T-helper 17 cell (primary cell): ENCODE results near the gene MACROD2. TPM values are rescaled to one million over a fixed set of nuclear protein-coding genes. Genes with fewer than 3 reads are reported as not detected.

Source experiments
- ATAC-seq: fragments of 150-1000 bp; cut with Tn5 transposase; 2 replicates; pipeline ENCODE4 v1.10.0; 2021; ENCODE audit warnings: mild to moderate bottlenecking, moderate library complexity
- DNase-seq, 3 donors: peaks; one replicate each; pipeline versions ENCODE4 v3.0.0 to v3.0.0-alpha.2; 2020 to 2021
- H3K9me3 ChIP-seq: one replicate; pipeline ENCODE4 v1.7.0; 2013; ENCODE audit warnings: low read length, mild to moderate bottlenecking; ENCODE audit not compliant: control insufficient read depth, poor library complexity, severe bottlenecking
- H3K27ac Mint-ChIP-seq: one replicate; pipeline ENCODE4 v1.8.0; 2022; ENCODE audit warnings: mild to moderate bottlenecking, moderate library complexity, mixed read lengths
- H3K27me3 Mint-ChIP-seq: one replicate; pipeline ENCODE4 v1.8.0; 2022; ENCODE audit warnings: mixed read lengths
- H3K36me3 Mint-ChIP-seq: one replicate; pipeline ENCODE4 v1.8.0; 2022; ENCODE audit warnings: low read depth, mixed read lengths
- H3K4me1 Mint-ChIP-seq: one replicate; pipeline ENCODE4 v1.8.0; 2022; ENCODE audit warnings: mild to moderate bottlenecking, mixed read lengths
- H3K4me3 Mint-ChIP-seq: one replicate; pipeline ENCODE4 v1.8.0; 2022; ENCODE audit warnings: mild to moderate bottlenecking, moderate library complexity, mixed read lengths
- total RNA-seq, 4 donors: library from RNA in 2 of 4; stranded (reverse) in 2 of 4; gene quantifications; one replicate each; pipeline ENCODE4 v1.2.3 and lab custom pipeline; 2022 to 2026

The MACROD2 gene
- total RNA-seq, 2 donors from 2014 or later = 0.85 TPM; not detected in 1

DNA sequence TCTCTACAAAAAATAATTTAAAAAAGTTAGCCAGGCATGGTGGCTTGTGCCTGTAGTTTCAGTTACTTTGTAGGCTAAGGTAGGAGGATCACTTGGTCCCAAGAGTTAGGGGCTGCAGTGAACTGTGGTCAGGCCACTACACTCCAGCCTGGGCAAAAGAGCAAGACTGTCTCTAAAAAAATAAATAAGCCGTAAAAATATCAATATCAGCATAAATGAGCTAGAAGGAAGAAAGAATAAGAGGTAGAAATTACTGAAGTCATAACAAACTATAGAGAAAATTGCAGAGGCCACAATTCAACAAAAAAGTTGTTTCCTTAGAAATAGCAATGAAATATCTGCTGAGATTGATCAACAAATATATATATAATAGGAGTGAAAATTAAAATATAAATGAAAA lies 1169.4 kb downstream of the MACROD2 start:
- no peaks in the 10 kb centered on the region for H3K9me3 ChIP-seq
- Mint-ChIP-seq H3K27me3 (no peaks in the 10 kb centered on the region), H3K4me3 (no peak overlapping the region), H3K36me3 (no peaks in the 10 kb centered on the region), H3K27ac (no peak overlapping the region), H3K4me1 (peaks cover 2% of the 10 kb centered on the region)
- no peak for ATAC-seq
- DNase-seq = no peak

DNA sequence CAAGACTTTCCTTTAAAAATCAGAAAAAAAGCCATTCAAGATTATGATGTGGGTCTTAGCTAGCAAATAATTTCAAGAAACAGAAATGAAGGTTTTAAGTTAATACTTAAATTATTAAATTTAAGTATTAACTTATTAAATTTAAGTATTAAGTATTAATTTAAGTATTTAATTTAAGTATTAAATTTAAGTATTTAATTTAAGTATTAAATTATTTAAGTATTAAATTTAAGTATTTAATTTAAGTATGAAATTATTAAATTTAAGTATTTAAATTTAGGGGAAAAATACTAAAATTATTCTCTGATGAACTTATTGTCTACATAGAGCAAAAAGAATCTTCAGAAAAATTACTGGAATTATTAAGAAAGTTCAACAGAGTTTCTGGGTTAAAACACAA lies 1171.4 kb downstream of the MACROD2 start:
- H3K36me3 Mint-ChIP-seq = no peaks in the 10 kb centered on the region
- H3K27ac Mint-ChIP-seq = no peak overlapping the region
- H3K27me3 Mint-ChIP-seq = no peaks in the 10 kb centered on the region
- H3K9me3 ChIP-seq = no peaks in the 10 kb centered on the region
- H3K4me1 Mint-ChIP-seq = peaks cover 2% of the 10 kb centered on the region
- no peak overlapping the region for H3K4me3 Mint-ChIP-seq
- DNase-seq (no peak), ATAC-seq (no peak)

DNA sequence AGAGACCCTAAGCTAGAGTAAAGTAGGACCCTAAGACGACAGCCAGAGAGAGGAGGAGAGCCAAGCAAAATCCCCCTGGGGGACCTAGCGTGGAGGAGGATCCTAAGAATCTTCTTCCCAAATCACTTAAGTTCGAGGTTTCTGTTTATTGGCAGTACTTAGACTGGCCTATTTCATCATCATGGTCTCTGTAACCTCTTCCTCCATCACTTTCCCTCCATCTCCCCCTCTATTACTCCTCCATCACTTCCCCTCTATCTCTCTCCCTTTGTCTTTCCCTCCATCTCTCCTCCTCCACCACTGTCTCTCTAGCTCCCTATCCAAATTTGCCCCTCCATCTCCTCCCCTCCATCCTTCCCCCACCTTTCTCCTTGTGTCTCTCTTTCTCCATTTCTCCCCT lies 1175.7 kb downstream of the MACROD2 start:
- H3K4me1 Mint-ChIP-seq = no peaks in the 10 kb centered on the region
- no peaks in the 10 kb centered on the region for H3K9me3 ChIP-seq
- H3K27me3 Mint-ChIP-seq = no peaks in the 10 kb centered on the region
- no peak overlapping the region for H3K27ac Mint-ChIP-seq
- no peak overlapping the region for H3K4me3 Mint-ChIP-seq
- H3K36me3 Mint-ChIP-seq = no peaks in the 10 kb centered on the region
- DNase-seq (no peak), ATAC-seq (no peak)

DNA sequence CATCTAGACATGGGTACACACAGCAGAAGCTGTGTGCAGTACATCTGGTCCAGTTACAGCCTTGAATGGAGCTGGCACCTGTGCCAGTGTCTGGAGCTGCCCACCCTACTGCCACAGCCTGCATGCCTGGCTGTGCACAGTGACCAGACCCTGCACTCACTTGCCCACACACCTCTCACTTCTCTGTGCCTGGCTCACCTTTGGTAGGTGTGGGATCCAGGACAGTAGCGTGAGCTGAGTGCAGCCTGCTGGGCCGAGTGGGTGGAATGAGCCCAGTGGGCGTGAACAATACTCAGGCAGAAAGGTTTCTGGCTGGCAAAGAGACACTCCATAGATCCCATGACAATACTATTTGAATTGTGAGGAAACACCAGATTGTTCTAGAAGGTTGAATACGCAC lies 1181.6 kb downstream of the MACROD2 start:
- DNase-seq (no peak), ATAC-seq (no peak)
- Mint-ChIP-seq H3K36me3 (no peaks in the 10 kb centered on the region), H3K4me3 (no peak overlapping the region), H3K27me3 (no peaks in the 10 kb centered on the region), H3K4me1 (no peaks in the 10 kb centered on the region), H3K27ac (no peak overlapping the region)
- no peaks in the 10 kb centered on the region for H3K9me3 ChIP-seq

DNA sequence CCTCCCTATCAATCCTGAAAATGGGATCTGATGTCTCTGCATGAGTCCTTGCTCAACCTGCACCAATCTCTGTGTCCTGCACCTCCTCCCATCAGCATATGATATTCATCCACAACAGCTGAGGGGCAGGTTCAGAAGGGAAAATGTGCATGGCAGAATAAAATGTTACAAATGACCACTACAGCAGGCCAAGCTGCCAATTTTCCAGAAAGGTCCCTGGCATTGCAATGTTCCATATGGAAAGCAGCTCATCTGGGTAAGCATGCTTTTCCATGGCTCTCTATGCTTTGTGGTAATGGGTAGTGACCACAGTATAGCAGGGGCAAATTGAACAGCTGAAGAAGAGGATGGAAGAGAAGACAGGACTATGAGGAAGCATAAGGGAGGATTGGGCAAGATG lies 1183.3 kb downstream of the MACROD2 start:
- Mint-ChIP-seq H3K4me1 (no peaks in the 10 kb centered on the region), H3K4me3 (no peak overlapping the region), H3K27me3 (no peaks in the 10 kb centered on the region), H3K36me3 (no peaks in the 10 kb centered on the region), H3K27ac (no peak overlapping the region)
- no peak for DNase-seq
- H3K9me3 ChIP-seq = no peaks in the 10 kb centered on the region
- ATAC-seq = no peak

DNA sequence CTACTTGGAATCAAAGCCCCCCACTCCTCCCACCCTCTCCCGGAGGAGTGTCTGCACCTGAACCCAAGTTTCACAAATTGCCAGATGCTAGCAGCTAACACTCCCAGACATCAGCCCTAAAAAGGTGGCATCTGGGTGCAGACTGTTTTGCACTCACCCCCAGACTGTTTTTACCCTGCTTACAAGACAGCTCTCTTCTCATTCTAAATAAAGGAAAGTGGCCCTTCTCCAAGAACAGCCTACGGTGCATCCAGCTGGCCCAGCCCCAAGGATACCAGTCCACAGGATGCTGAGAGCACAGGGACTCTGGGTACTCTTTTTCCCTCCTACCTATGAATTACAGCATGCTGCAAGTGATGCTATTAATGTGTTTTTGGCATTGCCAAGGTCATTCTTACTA lies 1184.1 kb downstream of the MACROD2 start:
- Mint-ChIP-seq H3K4me3 (no peak overlapping the region), H3K27me3 (no peaks in the 10 kb centered on the region), H3K36me3 (no peaks in the 10 kb centered on the region), H3K27ac (no peak overlapping the region), H3K4me1 (no peaks in the 10 kb centered on the region)
- ATAC-seq = no peak
- DNase-seq = no peak
- no peaks in the 10 kb centered on the region for H3K9me3 ChIP-seq

DNA sequence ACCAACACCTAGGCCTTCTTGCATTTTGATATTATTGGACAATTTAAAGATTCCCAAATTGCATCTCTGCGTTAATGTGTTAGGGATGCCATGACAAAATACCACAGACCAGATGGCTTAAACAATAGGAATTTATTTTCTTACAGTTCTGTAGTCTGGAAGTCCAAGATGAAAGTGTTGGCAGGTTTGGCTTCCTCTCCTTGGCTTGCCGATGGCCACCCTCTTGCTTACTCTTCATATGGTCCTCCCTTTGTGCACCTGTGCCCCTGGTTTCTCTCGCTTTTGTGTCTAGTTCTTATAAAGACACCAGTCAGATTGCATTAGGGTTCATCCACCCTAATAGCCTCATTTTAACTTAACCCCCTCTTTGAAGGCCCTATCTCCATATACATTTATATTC lies 1184.5 kb downstream of the MACROD2 start:
- Mint-ChIP-seq H3K27ac (no peak overlapping the region), H3K27me3 (no peaks in the 10 kb centered on the region), H3K4me1 (no peaks in the 10 kb centered on the region), H3K4me3 (no peak overlapping the region), H3K36me3 (no peaks in the 10 kb centered on the region)
- DNase-seq (no peak), ATAC-seq (no peak)
- no peaks in the 10 kb centered on the region for H3K9me3 ChIP-seq

DNA sequence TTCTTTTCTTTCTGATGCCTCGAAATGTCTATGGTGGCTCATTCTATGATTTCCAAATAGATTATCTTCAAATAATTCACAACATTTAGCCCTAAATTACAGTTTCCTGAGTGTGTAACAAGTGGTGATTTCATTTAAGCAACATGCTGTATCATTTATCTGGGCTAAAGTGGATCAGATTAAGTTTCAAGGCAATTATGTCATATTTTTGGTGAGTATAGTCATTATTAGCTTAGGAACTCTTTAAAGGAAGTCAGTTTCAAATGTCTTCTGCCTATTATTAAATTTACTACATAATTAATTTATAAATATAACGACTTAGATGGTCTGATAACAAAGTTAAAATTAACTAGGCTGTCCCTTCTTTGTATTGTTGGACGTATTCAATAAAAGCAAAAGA lies 1190.0 kb downstream of the MACROD2 start:
- no peaks in the 10 kb centered on the region for H3K36me3 Mint-ChIP-seq
- no peaks in the 10 kb centered on the region for H3K9me3 ChIP-seq
- DNase-seq (no peak), ATAC-seq (no peak)
- no peaks in the 10 kb centered on the region for H3K27me3 Mint-ChIP-seq
- no peak overlapping the region for H3K4me3 Mint-ChIP-seq
- no peaks in the 10 kb centered on the region for H3K4me1 Mint-ChIP-seq
- H3K27ac Mint-ChIP-seq = no peak overlapping the region

DNA sequence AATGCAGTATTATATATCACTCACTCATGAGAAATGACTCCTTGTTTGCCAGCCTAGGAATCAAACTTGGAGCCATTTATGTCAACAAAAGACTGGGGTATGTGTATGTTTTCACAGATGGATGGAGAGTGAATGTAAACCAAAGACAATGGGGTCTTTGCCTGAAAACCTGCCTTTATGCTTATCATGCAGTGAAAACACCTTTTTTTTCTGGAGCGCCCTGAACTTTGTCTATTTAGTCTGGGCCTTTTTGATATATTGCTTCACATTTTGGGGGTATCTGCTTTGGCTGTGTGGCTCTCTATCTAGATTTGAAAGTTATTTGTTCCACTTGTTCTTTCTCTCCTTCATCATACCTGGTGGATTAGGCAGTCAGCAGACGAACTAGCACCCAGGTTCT lies 1190.6 kb downstream of the MACROD2 start:
- no peaks in the 10 kb centered on the region for H3K4me1 Mint-ChIP-seq

DNA sequence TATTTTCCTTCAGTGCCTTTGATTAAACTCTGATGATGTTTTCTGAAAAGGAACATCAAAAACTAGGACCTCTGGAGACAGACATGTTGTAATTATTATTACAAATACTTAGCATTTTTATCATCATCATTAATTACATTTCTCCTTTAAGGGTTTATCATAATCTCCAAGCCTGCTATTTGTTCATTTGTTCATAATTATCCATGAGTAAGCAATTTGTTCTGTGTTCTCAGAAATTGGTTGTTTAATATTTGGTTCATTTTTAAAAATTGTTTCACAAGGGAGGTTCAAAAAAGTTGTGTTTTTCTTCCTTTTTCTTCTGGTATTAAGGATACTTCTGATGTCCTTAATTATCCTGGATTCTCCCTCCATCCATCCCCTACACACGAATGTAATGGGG lies 1192.3 kb downstream of the MACROD2 start:
- Mint-ChIP-seq H3K27me3 (no peaks in the 10 kb centered on the region), H3K27ac (no peak overlapping the region), H3K4me1 (no peaks in the 10 kb centered on the region), H3K36me3 (no peaks in the 10 kb centered on the region), H3K4me3 (no peak overlapping the region)
- DNase-seq = no peak
- ATAC-seq = no peak
- H3K9me3 ChIP-seq = no peaks in the 10 kb centered on the region

More for the DNA sequence above, 1190.6 kb downstream of the MACROD2 start:
- DNase-seq (no peak), ATAC-seq (no peak)
- H3K9me3 ChIP-seq = no peaks in the 10 kb centered on the region
- H3K27me3 Mint-ChIP-seq = no peaks in the 10 kb centered on the region
- H3K4me3 Mint-ChIP-seq = no peak overlapping the region
- no peaks in the 10 kb centered on the region for H3K36me3 Mint-ChIP-seq
- no peak overlapping the region for H3K27ac Mint-ChIP-seq

DNA sequence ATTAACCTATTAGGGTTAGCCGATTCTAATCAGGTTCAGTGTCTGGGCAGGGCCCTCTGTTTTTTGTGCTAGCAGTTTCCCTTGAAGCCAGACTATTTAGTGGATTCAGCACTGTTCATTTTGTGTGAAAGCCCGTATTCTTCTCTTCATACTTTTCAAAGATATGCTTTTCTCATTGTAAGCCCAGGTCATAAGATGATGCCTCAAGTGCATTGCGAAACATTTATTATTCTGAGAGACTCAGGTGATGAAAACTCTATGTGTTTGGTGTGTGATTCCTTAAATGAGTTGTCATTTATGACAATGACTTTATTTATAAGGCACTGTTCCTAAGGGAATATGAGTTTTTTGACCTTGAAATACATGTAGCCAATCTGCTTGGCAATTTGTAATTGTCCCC lies 1193.1 kb downstream of the MACROD2 start:
- no peak overlapping the region for H3K27ac Mint-ChIP-seq
- no peaks in the 10 kb centered on the region for H3K9me3 ChIP-seq
- H3K4me1 Mint-ChIP-seq = no peaks in the 10 kb centered on the region
- no peak overlapping the region for H3K4me3 Mint-ChIP-seq
- no peak for ATAC-seq
- no peak for DNase-seq
- no peaks in the 10 kb centered on the region for H3K36me3 Mint-ChIP-seq
- H3K27me3 Mint-ChIP-seq = no peaks in the 10 kb centered on the region

DNA sequence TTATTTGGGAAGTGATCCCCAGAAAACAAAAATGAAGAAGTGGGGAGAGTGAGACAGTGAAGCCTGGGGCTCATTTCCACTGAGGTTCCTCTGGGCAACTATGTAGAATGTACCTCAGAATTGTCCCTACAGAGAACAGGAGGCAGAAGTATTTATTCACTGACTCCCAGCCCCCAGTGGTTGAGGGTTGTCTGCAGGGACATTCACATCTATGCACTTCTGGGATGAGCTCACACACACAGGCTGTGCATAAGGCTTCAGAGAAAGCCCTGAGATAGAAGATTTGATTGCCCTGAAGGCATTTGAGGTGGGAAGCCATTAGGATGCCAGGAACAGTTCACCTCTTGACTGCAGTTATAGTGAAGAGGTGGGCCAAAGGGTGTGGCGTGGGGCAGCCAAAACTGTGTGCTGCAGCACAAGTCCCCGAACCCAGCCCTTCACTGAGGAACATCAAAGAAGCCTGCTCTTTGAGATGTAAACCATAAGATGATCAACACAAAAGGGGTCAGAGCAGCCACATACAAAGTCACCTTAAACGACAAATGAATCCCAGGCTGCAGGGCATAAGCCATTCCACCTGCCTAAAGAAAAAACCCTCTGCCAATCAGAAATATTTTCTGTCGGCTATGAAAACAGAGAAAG lies 1195.9 kb downstream of the MACROD2 start:
- DNase-seq (no peak), ATAC-seq (no peak)
- Mint-ChIP-seq H3K27me3 (no peaks in the 10 kb centered on the region), H3K27ac (no peak overlapping the region), H3K36me3 (no peaks in the 10 kb centered on the region), H3K4me1 (no peaks in the 10 kb centered on the region), H3K4me3 (no peak overlapping the region)
- no peaks in the 10 kb centered on the region for H3K9me3 ChIP-seq

DNA sequence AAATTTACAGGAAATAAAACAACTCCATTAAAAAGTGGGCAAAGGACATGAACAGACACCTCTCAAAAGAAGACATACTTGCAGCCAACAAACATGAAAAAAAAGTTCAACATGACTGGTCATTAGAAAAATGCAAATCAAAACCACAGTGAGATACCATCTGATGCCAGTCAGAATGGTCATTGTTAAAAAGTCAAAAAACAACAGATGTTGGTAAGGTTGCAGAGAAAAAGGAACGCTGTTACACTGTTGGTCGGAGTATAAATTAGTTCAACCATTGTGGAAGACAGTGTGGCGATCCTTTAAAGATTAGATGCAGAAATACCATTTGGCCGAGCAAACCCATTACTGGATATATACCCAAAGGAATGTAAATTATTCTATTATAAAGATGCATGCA lies 1200.1 kb downstream of the MACROD2 start:
- Mint-ChIP-seq H3K4me1 (no peaks in the 10 kb centered on the region), H3K27me3 (no peaks in the 10 kb centered on the region), H3K4me3 (no peak overlapping the region), H3K36me3 (no peaks in the 10 kb centered on the region), H3K27ac (no peak overlapping the region)
- H3K9me3 ChIP-seq = no peaks in the 10 kb centered on the region
- no peak for ATAC-seq
- no peak for DNase-seq

DNA sequence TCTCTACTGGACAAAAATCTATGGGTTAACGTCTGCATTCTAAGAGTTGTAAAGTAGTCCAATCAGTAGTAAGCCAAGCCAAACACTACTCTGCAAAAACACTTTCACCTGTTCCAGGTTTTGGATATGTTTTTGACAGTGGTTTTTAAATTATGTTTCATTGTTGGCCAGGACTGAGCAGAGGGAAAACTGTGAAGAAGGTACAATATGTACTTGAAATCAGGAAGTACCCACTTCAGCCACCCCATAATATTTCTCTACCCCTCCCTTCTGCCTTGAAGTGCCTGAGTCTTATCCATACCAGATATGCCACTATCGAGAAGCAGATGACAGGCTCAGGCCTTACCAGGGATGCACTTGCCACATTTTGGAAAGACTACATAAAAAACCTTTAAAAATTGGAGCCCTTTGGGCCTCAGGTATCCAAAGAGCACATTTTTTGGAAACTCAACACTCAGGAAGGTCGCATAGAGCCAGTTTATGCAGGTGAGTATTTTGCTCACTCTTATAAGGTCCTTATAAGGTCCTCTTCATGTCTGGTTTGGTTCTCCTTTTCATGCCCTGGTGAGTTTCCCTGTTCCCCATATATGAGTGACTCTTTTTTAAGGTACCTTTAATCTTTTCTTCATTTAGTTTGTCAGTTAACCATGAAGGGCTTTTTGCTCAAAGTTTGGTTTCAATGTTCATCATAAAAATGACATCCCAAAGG lies 1201.4 kb downstream of the MACROD2 start:
- ATAC-seq = no peak
- no peaks in the 10 kb centered on the region for H3K27me3 Mint-ChIP-seq

More for the DNA sequence above, 1201.4 kb downstream of the MACROD2 start:
- H3K36me3 Mint-ChIP-seq = no peaks in the 10 kb centered on the region
- no peak overlapping the region for H3K27ac Mint-ChIP-seq
- DNase-seq = no peak
- no peaks in the 10 kb centered on the region for H3K4me1 Mint-ChIP-seq
- no peak overlapping the region for H3K4me3 Mint-ChIP-seq
- no peaks in the 10 kb centered on the region for H3K9me3 ChIP-seq
